Measurements from ENCODE around the gene MAGEA2. TPM values are rescaled to one million over a fixed set of nuclear protein-coding genes. Genes with fewer than 3 reads are reported as not detected.
"Not testable (repeated sequence)": the region's sequence is repeated elsewhere in the genome, so short reads cannot be mapped to it uniquely, and the experiment has no call there.

MAGEA2 gene, protein sequence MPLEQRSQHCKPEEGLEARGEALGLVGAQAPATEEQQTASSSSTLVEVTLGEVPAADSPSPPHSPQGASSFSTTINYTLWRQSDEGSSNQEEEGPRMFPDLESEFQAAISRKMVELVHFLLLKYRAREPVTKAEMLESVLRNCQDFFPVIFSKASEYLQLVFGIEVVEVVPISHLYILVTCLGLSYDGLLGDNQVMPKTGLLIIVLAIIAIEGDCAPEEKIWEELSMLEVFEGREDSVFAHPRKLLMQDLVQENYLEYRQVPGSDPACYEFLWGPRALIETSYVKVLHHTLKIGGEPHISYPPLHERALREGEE
- total RNA-seq (not detected), polyA plus RNA-seq (not detected)
- long read RNA-seq, donor 1 = 0 reads
- long read RNA-seq, donor 2 = 0 reads
- long read RNA-seq, donor 3 = 0 reads
- long read RNA-seq, donor 4 = 0 reads
- long read RNA-seq, donor 5 = 0 reads
- long read RNA-seq, donor 6 = 0 reads
- long read RNA-seq, donor 7 = 0 reads
- long read RNA-seq, donor 8 = 0 reads
- long read RNA-seq, donor 9 = 0 reads
- long read RNA-seq, donor 10 = 0 reads

DNA sequence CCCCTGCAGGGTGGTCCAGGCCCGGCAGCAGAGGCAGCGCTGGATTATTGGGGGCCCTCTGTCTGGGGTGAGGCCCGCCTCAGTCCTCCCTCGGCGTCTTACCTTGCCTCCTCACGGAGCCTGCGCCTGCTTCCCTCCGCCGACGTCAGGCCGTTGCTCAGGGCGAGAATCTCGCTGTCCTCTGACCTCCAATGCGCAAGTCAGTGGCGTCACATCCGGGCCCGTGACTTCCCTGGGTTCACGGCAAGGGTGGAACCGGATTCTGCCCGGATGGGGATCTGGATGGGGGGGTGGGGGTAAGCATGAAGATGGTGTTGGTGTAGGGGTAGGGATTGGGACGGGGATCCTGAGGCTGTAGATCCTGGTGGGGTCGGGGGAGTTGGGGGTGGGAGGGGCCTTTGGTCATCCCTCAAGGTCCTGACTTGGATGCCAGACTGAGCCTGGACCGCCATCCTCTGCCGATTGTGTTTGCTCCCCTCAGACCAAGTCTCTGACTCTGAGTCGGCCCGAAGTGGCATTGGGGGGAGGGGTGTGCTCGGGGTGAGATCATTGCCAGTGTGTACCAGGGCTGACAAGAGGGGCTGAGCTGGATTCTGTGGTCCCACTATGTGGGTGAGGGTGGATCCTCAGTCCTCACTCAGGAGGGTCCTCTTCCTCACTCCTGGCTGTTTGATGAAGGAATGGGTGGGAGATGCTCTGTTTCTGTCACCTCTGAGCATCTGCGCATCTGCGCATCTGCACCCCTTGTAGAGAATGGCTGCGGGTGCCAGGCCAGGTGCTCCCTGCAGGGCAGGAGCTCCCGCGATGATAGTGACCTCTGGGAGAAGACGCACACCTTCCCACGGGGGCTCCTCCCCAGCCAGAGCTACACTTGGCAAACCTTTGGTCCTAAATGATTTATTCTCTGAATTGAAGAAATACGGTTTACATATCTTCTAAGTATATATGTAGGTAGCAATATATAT, at the start of gene MAGEA2:
Gene MAGEA2, minus strand, starts transcription at position 157 of the 965 bp plus-strand sequence. CDS start 2,479 bp downstream, outside the sequence.
- H3K27ac ChIP-seq; H3K27me3 ChIP-seq; H3K4me1 ChIP-seq (replicated peaks in 1 of 2); DNase-seq; H3K36me3 ChIP-seq (replicated peaks in 1 of 2); H3K4me3 ChIP-seq; H3K9me3 ChIP-seq (replicated peaks in 1 of 3); intact Hi-C loops (cut with DNase I): not testable (repeated sequence)
- WGBS, 4 donors = no CpG with 5 or more reads among the region's 35 CpGs

DNA sequence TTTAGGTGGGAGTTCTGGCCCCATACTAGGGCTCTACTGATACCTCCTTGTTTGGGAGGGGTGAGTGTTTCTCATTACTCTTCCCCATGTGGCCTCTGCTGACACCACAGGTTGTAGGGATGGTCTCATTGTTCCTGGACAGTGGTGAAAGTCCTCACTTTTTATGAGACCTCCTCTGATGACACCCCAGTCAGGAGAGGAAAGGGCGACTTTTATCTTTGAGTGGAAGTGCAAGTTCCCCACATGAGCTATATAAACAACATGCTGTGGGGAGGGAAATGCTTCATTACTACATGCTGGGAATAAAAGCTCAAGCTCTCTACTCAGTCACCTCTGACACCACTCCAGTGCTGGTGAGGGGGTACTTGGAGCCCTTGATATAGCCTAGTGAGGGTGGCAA, 45.3 kb upstream of the MAGEA2 start:
- intact Hi-C loops (cut with DNase I) = no loop called here
- H3K27ac ChIP-seq = no peak overlapping the region
- H3K9me3 ChIP-seq (replicated peaks in 1 of 3) = no peaks in the 10 kb centered on the region
- no peak overlapping the region for H3K4me3 ChIP-seq
- H3K36me3 ChIP-seq (replicated peaks in 1 of 2) = no peaks in the 10 kb centered on the region
- no peak for DNase-seq
- no peak for TF ChIP-seq POLR2A (IDR thresholded peaks at IDR 0.05)
- TF ChIP-seq, protein P1, sequence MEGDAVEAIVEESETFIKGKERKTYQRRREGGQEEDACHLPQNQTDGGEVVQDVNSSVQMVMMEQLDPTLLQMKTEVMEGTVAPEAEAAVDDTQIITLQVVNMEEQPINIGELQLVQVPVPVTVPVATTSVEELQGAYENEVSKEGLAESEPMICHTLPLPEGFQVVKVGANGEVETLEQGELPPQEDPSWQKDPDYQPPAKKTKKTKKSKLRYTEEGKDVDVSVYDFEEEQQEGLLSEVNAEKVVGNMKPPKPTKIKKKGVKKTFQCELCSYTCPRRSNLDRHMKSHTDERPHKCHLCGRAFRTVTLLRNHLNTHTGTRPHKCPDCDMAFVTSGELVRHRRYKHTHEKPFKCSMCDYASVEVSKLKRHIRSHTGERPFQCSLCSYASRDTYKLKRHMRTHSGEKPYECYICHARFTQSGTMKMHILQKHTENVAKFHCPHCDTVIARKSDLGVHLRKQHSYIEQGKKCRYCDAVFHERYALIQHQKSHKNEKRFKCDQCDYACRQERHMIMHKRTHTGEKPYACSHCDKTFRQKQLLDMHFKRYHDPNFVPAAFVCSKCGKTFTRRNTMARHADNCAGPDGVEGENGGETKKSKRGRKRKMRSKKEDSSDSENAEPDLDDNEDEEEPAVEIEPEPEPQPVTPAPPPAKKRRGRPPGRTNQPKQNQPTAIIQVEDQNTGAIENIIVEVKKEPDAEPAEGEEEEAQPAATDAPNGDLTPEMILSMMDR (IDR thresholded peaks at IDR 0.05) = no peak
- no peaks in the 10 kb centered on the region for H3K4me1 ChIP-seq (replicated peaks in 1 of 2)
- peaks cover under 1% of the 10 kb centered on the region for H3K27me3 ChIP-seq
- 43 to 68% (median 60%) methylated on average over 1 of the region's 1 CpG for WGBS, 4 donors

DNA sequence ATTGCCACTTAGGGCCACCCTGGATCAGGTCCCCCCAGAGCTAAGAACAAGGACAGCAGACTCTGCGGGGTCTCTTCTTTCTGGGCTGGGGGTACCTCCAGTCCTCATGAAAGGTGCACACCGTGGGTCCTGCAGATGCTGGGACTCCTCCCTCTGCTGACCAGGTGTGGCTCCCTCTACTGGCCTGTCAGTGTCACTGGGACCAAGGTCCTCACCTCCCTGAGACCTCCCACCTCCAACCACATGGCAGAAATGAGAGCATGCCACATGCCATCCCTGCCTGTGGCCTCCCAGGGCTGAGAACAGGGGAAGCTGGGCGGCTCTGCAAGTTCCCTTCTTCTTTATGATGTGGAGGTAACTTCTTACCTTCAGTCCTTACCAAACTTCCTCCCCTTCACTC, 33.4 kb upstream of the MAGEA2 start:
- intact Hi-C loops (cut with DNase I); H3K4me1 ChIP-seq (replicated peaks in 1 of 2); H3K9me3 ChIP-seq (replicated peaks in 1 of 3); H3K36me3 ChIP-seq (replicated peaks in 1 of 2); H3K27ac ChIP-seq; H3K27me3 ChIP-seq; DNase-seq; H3K4me3 ChIP-seq: not testable (repeated sequence)
- no CpG with 5 or more reads among the region's 3 CpGs for WGBS, 4 donors

DNA sequence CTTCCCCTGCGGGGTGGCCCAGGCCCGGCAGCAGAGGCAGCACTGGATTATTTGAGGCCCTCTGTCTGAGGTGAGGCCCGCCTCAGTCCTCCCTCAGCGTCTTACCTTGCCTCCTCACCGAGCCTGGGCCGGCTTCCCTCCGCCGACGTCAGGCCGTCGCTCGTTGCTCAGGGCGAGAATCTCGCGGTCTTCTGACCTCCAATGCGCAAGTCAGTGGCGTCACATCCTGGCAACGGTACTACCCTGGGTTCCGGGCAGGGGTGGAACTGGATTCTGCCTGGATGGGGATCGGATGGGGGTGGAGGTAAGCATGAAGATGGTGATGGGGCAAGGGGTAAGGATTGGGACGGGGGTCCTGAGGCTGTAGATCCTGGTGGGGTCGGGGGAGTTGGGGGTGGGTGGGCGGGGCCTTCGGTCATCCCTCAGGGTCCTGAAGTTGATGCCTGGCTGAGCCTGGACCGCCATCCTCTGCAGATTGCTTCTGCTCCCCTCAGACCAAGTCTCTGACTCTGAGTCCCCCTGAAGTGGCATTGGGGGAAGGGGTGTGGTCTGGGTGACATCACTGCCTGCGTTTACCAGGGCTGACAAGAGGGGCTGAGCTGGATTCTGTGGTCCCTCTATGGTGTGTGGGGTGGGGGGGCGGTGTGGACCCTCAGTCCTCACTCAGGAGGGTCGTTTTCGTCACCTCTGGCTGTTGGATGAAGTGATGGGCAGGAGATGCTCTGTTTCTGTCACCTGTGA, 16.1 kb upstream of the MAGEA2 start, which contains the start of gene MAGEA6:
Gene MAGEA6, minus strand, starts transcription at position 141 of the 741 bp plus-strand sequence. CDS start 2,039 bp downstream, outside the sequence.
- DNase-seq; H3K4me1 ChIP-seq (replicated peaks in 1 of 2); H3K4me3 ChIP-seq; H3K9me3 ChIP-seq (replicated peaks in 1 of 3); H3K36me3 ChIP-seq (replicated peaks in 1 of 2); intact Hi-C loops (cut with DNase I); H3K27ac ChIP-seq; H3K27me3 ChIP-seq: not testable (repeated sequence)
- 67% methylated on average over 3 of the region's 29 CpGs; no CpG with 5 or more reads in 3 of the 4 donors for WGBS, 4 donors

DNA sequence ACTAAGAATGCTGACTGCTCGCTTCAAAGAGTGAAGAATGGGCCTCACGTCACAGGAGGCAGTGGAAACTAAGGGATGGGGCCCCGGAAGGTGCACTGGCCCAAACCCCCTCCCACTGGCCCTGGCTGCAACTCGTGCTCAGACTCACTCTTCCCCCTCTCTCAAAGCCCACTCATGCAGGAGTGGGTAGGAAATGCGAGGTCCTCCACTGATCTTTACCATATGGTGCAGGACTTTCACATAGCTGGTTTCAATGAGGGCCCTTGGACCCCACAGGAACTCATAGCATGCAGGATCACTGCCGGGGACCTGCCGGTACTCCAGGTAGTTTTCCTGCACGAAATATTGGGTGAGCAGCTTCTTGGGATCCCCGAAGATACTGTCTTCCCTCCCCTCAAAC, 12.9 kb upstream of the MAGEA2 start:
- DNase-seq; H3K36me3 ChIP-seq (replicated peaks in 1 of 2); H3K9me3 ChIP-seq (replicated peaks in 1 of 3); H3K4me1 ChIP-seq (replicated peaks in 1 of 2); H3K4me3 ChIP-seq; H3K27me3 ChIP-seq; intact Hi-C loops (cut with DNase I); H3K27ac ChIP-seq: not testable (repeated sequence)
- 61 to 90% (median 76%) methylated on average over 2 to 9 of the region's 9 CpGs for WGBS, 4 donors

DNA sequence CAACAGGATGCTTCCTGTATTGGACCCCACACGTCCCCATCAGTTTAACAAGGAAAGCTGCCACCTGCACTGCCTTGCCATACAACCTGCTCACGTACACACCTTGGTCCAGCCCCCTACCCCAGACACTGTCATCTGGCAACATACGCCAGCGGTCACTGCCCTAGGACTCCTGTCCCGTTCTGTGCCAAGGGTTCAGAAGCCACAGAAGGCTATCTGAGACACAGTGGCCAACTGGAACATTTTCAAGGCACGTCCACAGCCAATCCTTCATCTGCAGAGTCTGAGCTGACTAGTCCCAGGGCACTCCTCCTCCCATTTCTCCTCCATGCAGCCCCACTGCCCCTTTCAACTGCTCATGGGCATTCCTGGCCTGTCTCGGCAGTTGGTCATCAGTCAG, 7.9 kb upstream of the MAGEA2 start:
- H3K27ac ChIP-seq; H3K36me3 ChIP-seq (replicated peaks in 1 of 2); H3K4me1 ChIP-seq (replicated peaks in 1 of 2); intact Hi-C loops (cut with DNase I); H3K4me3 ChIP-seq; H3K27me3 ChIP-seq; DNase-seq; H3K9me3 ChIP-seq (replicated peaks in 1 of 3): not testable (repeated sequence)
- 64 to 83% methylated on average over 2 to 4 of the region's 7 CpGs; no CpG with 5 or more reads in 2 of the 4 donors for WGBS, 4 donors

DNA sequence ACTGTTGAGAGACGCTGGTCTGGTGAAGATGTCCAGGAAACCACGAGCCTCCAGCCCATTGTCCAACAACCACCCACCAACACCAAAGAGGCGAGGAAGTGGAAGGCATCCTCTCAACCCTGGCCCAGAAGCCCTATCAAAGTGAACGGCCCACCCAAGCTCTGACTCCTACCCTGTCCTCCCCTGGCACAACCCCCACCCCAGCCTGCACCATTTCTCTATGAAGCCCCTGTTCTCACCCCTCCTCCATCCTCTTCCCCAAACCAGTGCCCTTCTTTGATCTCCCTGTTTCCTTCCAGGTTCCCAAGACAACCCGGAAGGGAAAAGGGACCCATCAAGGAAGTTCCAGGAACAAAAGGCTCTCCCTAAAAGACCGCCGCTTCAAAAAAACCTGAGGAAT, 5.9 kb upstream of the MAGEA2 start:
- H3K4me3 ChIP-seq; H3K27me3 ChIP-seq; DNase-seq; intact Hi-C loops (cut with DNase I); H3K27ac ChIP-seq; H3K4me1 ChIP-seq (replicated peaks in 1 of 2); H3K36me3 ChIP-seq (replicated peaks in 1 of 2); H3K9me3 ChIP-seq (replicated peaks in 1 of 3): not testable (repeated sequence)
- 58 to 90% (median 72%) methylated on average over 2 to 4 of the region's 7 CpGs for WGBS, 4 donors

DNA sequence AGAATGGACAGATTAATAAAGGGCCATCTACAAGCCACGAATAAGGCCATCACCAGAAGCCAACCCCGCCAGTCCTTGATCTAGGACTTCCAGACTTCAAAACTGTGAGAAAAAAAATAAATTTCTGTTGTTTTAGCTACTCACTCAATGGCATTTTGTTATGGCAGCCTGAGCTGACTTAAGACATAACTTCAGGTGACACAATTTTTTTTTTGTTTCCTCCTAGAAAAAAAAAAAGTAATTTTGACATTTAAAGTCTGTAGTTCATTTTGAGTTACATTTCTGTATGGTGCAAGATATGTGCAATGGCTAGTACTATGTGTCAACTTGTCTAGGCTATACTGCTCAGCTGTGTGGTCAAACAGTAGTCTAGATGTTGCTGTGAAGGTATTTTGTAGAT, 5.3 kb upstream of the MAGEA2 start, which contains the start of gene CSAG3:
Gene CSAG3, plus strand, starts transcription at position 301 of the 400 bp plus-strand sequence.
- H3K4me1 ChIP-seq (replicated peaks in 1 of 2); H3K27me3 ChIP-seq; H3K9me3 ChIP-seq (replicated peaks in 1 of 3); H3K4me3 ChIP-seq; H3K36me3 ChIP-seq (replicated peaks in 1 of 2); intact Hi-C loops (cut with DNase I); H3K27ac ChIP-seq; DNase-seq: not testable (repeated sequence)
- WGBS, 4 donors = no CpG with 5 or more reads among the region's 2 CpGs

DNA sequence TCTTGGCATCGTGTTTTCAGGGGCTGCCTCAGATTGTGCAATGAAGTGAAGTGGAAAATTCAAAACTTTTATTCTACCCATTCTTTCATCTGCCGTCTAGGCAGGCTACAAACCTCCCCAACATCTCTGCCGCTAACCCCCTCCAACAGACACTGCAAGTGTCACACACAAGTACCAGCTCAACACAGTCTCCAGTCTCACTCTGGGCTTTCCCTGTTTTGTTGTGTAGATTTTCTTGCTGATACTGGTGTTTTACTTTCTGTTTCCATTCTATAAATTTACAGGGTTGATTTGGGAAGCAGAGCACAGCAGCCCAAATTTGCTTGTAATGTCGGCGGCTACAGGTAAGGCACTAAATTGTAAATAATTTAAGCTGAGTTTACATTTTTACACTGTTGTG, 1.2 kb upstream of the MAGEA2 start:
- H3K27me3 ChIP-seq; intact Hi-C loops (cut with DNase I); H3K9me3 ChIP-seq (replicated peaks in 1 of 3); DNase-seq; H3K36me3 ChIP-seq (replicated peaks in 1 of 2); H3K4me1 ChIP-seq (replicated peaks in 1 of 2); H3K27ac ChIP-seq; H3K4me3 ChIP-seq: not testable (repeated sequence)
- no CpG with 5 or more reads among the region's 5 CpGs for WGBS, 4 donors
